ENCODE data around the gene AIPL1.

Gene AIPL1

DNA sequence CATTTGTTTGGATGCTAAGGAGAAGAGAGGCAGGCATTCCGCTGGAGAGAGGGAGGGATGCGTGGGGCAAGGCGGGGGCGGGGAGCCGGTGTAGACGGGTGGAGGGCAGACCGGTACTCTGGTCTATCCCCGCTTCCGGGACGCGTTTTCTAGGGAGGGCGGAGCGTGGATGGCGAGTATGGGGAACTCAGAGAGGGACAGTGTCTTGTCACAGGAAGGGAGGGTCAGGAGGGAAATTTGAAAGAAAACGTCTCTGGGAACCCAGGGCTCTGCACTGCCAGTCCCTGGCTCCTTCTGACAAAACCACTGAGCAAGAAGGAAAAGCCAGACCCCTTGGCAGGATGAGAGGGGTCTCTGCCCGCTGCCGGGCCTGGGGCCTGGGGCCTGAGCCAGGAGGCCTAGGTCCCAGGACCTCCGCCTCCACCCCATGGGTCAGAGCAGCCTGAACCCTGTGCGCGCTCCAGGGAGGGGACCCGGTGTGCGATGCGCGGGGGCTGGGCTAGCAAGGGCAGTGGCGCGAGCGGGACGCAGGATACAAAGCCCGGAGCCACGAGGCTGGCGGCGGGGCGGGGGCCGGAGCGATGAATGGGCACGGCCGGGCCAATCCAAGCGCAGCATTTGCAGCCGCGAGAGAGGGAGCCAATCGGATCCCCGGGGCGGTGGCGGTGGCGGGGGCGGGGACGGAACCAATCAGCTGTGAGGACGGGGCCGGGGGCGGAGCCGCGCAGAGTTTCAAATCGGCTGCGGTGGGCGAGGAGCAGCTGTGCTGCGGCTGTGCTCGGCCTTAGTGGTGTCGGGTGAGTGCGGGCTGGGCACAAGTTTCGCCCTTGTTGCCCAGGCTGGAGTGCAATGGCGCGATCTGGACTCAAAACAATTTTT, 9.0 kb upstream of the AIPL1 start, which contains the start of gene PIMREG:
PIMREG (plus strand) TSS at position 764 of the 879 bp plus-strand sequence. CDS start 656 bp downstream, outside the sequence.
- H3K79me2 ChIP-seq (ENCODE audit: insufficient read depth, low read length), result no peaks in the 10 kb centered on the region
- peaks cover 9% of the 10 kb centered on the region; the same call in 1 of the 2 replicates for H3K27me3 ChIP-seq (ENCODE audit: insufficient read depth, low read length)
- H3K9ac ChIP-seq (ENCODE audit: low read length), result no peak within 1 kb of the TSS
- no peaks in the 10 kb centered on the region for H3K9me2 ChIP-seq (ENCODE audit: low read depth, low read length)
- no peaks in the 10 kb centered on the region for H3K9me3 ChIP-seq (ENCODE audit: low read length)
- TF ChIP-seq, protein P1, sequence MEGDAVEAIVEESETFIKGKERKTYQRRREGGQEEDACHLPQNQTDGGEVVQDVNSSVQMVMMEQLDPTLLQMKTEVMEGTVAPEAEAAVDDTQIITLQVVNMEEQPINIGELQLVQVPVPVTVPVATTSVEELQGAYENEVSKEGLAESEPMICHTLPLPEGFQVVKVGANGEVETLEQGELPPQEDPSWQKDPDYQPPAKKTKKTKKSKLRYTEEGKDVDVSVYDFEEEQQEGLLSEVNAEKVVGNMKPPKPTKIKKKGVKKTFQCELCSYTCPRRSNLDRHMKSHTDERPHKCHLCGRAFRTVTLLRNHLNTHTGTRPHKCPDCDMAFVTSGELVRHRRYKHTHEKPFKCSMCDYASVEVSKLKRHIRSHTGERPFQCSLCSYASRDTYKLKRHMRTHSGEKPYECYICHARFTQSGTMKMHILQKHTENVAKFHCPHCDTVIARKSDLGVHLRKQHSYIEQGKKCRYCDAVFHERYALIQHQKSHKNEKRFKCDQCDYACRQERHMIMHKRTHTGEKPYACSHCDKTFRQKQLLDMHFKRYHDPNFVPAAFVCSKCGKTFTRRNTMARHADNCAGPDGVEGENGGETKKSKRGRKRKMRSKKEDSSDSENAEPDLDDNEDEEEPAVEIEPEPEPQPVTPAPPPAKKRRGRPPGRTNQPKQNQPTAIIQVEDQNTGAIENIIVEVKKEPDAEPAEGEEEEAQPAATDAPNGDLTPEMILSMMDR (IDR thresholded peaks at IDR 0.05; ENCODE audit: low read length), result no peak
- TF ChIP-seq EZH2 (IDR thresholded peaks at IDR 0.05; ENCODE audit: borderline replicate concordance, low read length), result no peak
- no peak within 1 kb of the TSS for H3K4me3 ChIP-seq (ENCODE audit: low read depth, low read length, poor library complexity, severe bottlenecking)
- no peaks in the 10 kb centered on the region for H3F3A ChIP-seq (ENCODE audit: insufficient read depth, low read length)
- no peaks in the 10 kb centered on the region for H3K36me3 ChIP-seq (ENCODE audit: insufficient read depth, low read length)
- no peaks in the 10 kb centered on the region for H4K20me1 ChIP-seq (ENCODE audit: insufficient read depth, low read length)
- no peak within 1 kb of the TSS for H3K4me2 ChIP-seq (ENCODE audit: low read length)
- H3K27ac ChIP-seq (ENCODE audit: low read depth, low read length, poor library complexity, severe bottlenecking), result no peak within 1 kb of the TSS
- H3K4me1 ChIP-seq (ENCODE audit: insufficient read depth, low read length, severe bottlenecking), result no peaks in the 10 kb centered on the region
- no peak within 1 kb of the TSS for H2AFZ ChIP-seq (ENCODE audit: low read length)

DNA sequence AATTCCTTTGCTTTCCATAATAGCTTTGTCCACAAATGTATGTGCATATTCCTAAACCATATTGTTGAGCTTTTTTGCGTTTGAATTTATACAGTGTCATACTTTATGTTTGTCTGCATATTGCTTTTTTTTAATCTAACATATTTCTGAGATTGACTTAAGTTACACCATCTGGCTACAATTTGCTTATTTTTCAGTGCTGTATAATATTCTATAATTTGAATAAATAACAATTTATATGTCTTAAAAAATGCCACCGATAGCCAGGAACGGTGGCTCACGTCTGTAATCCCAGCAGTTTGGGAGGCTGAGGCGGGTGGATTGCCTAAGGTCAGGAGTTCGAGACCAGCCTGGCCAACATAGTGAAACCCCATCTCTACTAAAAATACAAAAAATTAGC, 7.9 kb upstream of the AIPL1 start:
- Histone ChIP-seq H3K27me3 (ENCODE audit: insufficient read depth, low read length) (peaks cover 7% of the 10 kb centered on the region; the same call in 1 of the 2 replicates), H3K27ac (ENCODE audit: low read depth, low read length, poor library complexity, severe bottlenecking) (no peak overlapping the region), H2AFZ (ENCODE audit: low read length) (no peak overlapping the region), H3K79me2 (ENCODE audit: insufficient read depth, low read length) (no peaks in the 10 kb centered on the region), H3K4me3 (ENCODE audit: low read depth, low read length, poor library complexity, severe bottlenecking) (no peak overlapping the region), H4K20me1 (ENCODE audit: insufficient read depth, low read length) (no peaks in the 10 kb centered on the region), H3K9me2 (ENCODE audit: low read depth, low read length) (no peaks in the 10 kb centered on the region), H3K36me3 (ENCODE audit: insufficient read depth, low read length) (no peaks in the 10 kb centered on the region), H3K4me2 (ENCODE audit: low read length) (no peak overlapping the region), H3K4me1 (ENCODE audit: insufficient read depth, low read length, severe bottlenecking) (no peaks in the 10 kb centered on the region), H3F3A (ENCODE audit: insufficient read depth, low read length) (no peaks in the 10 kb centered on the region), H3K9me3 (ENCODE audit: low read length) (no peaks in the 10 kb centered on the region), H3K9ac (ENCODE audit: low read length) (no peak overlapping the region)
- TF ChIP-seq, protein P1 (IDR thresholded peaks at IDR 0.05; ENCODE audit: low read length), result no peak
- no peak for TF ChIP-seq EZH2 (IDR thresholded peaks at IDR 0.05; ENCODE audit: borderline replicate concordance, low read length)

DNA sequence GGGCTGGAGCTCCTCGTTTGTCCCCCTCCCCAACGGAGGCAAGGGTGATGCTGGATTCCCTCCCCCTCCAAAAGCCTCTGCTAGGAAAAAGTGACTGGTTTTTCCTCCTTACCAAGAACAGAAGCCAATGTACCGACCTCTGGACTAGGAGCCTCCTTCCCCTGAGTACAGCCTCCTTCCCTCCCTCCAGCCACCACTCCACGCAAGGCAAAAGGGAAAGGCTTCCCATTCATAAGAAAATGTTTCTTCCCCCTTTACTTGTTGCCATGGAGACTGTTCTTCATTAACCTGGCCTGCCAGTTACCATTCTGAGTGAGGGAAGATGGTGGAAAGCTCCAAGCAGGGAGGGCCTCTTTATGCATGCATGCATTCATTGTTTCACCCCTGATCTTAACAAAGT, 5.0 kb upstream of the AIPL1 start:
- Histone ChIP-seq H3K4me3 (ENCODE audit: low read depth, low read length, poor library complexity, severe bottlenecking) (no peak overlapping the region), H4K20me1 (ENCODE audit: insufficient read depth, low read length) (no peaks in the 10 kb centered on the region), H3K4me2 (ENCODE audit: low read length) (no peak overlapping the region), H3K27ac (ENCODE audit: low read depth, low read length, poor library complexity, severe bottlenecking) (no peak overlapping the region), H3K27me3 (ENCODE audit: insufficient read depth, low read length) (no peaks in the 10 kb centered on the region), H3K9me2 (ENCODE audit: low read depth, low read length) (no peaks in the 10 kb centered on the region), H3K36me3 (ENCODE audit: insufficient read depth, low read length) (no peaks in the 10 kb centered on the region), H3F3A (ENCODE audit: insufficient read depth, low read length) (no peaks in the 10 kb centered on the region), H3K79me2 (ENCODE audit: insufficient read depth, low read length) (no peaks in the 10 kb centered on the region), H3K4me1 (ENCODE audit: insufficient read depth, low read length, severe bottlenecking) (no peaks in the 10 kb centered on the region), H2AFZ (ENCODE audit: low read length) (no peak overlapping the region), H3K9me3 (ENCODE audit: low read length) (no peaks in the 10 kb centered on the region), H3K9ac (ENCODE audit: low read length) (no peak overlapping the region)
- TF ChIP-seq, protein P1 (IDR thresholded peaks at IDR 0.05; ENCODE audit: low read length), result no peak
- no peak for TF ChIP-seq EZH2 (IDR thresholded peaks at IDR 0.05; ENCODE audit: borderline replicate concordance, low read length)

Data from OCI-LY1 (cell line).